ENCODE results near the gene NDUFA12. TPM values are rescaled to one million over a fixed set of nuclear protein-coding genes. Genes with fewer than 3 reads are reported as not detected.
A peak's percentile ranks its signal among the peaks of the same experiment; 100 is the strongest.

NDUFA12 gene
- total RNA-seq, 6 experiments from 2014 or later: 104 to 149 (median 140) TPM

DNA sequence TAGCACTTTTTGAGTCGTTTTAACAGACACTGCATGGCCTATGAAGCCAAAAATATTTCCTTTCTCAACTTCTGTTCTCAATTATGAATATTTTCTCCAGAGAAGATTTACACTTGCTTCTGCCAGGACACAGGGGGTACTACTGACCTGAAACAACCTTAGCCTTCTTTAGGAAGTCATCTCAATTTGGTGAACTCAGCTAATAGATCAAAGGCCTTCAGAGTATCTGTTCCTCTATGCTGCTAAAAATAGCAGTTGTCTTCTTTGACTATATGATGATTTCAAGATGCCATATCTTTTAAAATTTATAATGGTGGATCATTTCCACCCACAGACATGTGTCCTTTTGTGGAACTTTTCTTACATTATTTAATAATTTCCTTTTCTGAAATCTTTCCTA is 14.0 kb upstream of the NDUFA12 start:
- H3K36me3 Mint-ChIP-seq (ENCODE audit: low read depth): peaks cover 11% of the 10 kb centered on the region
- DNase-seq: no peak
- H3K4me1 Mint-ChIP-seq (ENCODE audit: low read depth): no peaks in the 10 kb centered on the region
- TF ChIP-seq CTCF (IDR thresholded peaks at IDR 0.05): no peak
- H3K27me3 Mint-ChIP-seq (ENCODE audit: insufficient read depth): no peaks in the 10 kb centered on the region
- no peaks in the 10 kb centered on the region for H3K9me3 Mint-ChIP-seq
- no peak overlapping the region for H3K27ac Mint-ChIP-seq
- no peak overlapping the region for H3K4me3 Mint-ChIP-seq

- peaks cover 11% of the 10 kb centered on the region for H3K36me3 Mint-ChIP-seq (ENCODE audit: low read depth)
- H3K4me1 Mint-ChIP-seq (ENCODE audit: low read depth): no peaks in the 10 kb centered on the region
- no peaks in the 10 kb centered on the region for H3K27me3 Mint-ChIP-seq (ENCODE audit: insufficient read depth)
- DNase-seq: no peak
- no peak overlapping the region for H3K4me3 Mint-ChIP-seq
- H3K9me3 Mint-ChIP-seq: no peaks in the 10 kb centered on the region
- no peak overlapping the region for H3K27ac Mint-ChIP-seq
- TF ChIP-seq CTCF (IDR thresholded peaks at IDR 0.05): no peak
These were observed 12.6 kb upstream of the NDUFA12 start for GRCh38 chr12:95016120-95016519.

DNA sequence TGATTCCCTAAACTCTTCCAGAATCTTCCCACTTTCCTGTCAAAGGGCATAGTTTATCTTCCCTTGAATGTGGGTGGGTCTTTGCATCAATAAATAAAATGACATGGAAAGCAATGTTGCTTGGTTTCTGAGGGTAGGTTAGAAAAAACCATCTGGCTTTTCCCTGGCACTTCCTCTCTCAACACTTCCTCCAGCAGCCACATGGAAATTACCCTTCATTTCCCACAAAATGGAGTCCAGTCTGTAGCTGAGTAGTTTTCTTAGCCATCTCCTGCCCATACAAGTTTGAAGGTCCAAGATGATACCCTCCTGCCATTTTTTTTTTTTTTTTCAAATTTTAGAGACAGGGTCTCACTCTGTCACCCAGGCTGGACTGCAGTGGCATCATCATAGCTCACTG is 11.1 kb upstream of the NDUFA12 start:
- Mint-ChIP-seq H3K4me3 (no peak overlapping the region), H3K4me1 (ENCODE audit: low read depth) (no peaks in the 10 kb centered on the region), H3K27ac (no peak overlapping the region), H3K27me3 (ENCODE audit: insufficient read depth) (no peaks in the 10 kb centered on the region), H3K36me3 (ENCODE audit: low read depth) (peaks cover 11% of the 10 kb centered on the region), H3K9me3 (no peaks in the 10 kb centered on the region)
- no peak for TF ChIP-seq CTCF (IDR thresholded peaks at IDR 0.05)
- DNase-seq: no peak

GRCh38 chr12:95006206-95006605 is 2.7 kb upstream of the NDUFA12 start:
- Mint-ChIP-seq H3K4me3 (no peak overlapping the region), H3K4me1 (ENCODE audit: low read depth) (peaks cover 14% of the 10 kb centered on the region), H3K36me3 (ENCODE audit: low read depth) (peaks cover 8% of the 10 kb centered on the region; the same call in 1 of the 2 replicates), H3K27ac (no peak overlapping the region), H3K27me3 (ENCODE audit: insufficient read depth) (no peaks in the 10 kb centered on the region; the same call in 1 of the 2 replicates), H3K9me3 (peaks cover 10% of the 10 kb centered on the region; the same call in 1 of the 2 replicates)
- TF ChIP-seq CTCF (IDR thresholded peaks at IDR 0.05): no peak
- DNase-seq: no peak

GRCh38 chr12:95004610-95005009 is 1.1 kb upstream of the NDUFA12 start:
- Mint-ChIP-seq H3K27me3 (ENCODE audit: insufficient read depth) (no peaks in the 10 kb centered on the region; the same call in 1 of the 2 replicates), H3K27ac (peak overlapping the region; percentile 23; the same call in 1 of the 2 replicates), H3K9me3 (peaks cover 10% of the 10 kb centered on the region; the same call in 1 of the 2 replicates), H3K4me3 (peak overlapping the region; percentile 42; the same call in 1 of the 2 replicates), H3K4me1 (ENCODE audit: low read depth) (peaks cover 21% of the 10 kb centered on the region), H3K36me3 (ENCODE audit: low read depth) (peaks cover 13% of the 10 kb centered on the region)
- no peak for TF ChIP-seq CTCF (IDR thresholded peaks at IDR 0.05)
- DNase-seq: no peak

GRCh38 chr12:95003921-95004272 is 400 bp upstream of the NDUFA12 start:
- Mint-ChIP-seq H3K9me3 (peaks cover 10% of the 10 kb centered on the region; the same call in 1 of the 2 replicates), H3K27me3 (ENCODE audit: insufficient read depth) (no peaks in the 10 kb centered on the region; the same call in 1 of the 2 replicates), H3K27ac (peak overlapping the region; percentile 68), H3K4me3 (peak overlapping the region; percentile 95), H3K36me3 (ENCODE audit: low read depth) (peaks cover 20% of the 10 kb centered on the region), H3K4me1 (ENCODE audit: low read depth) (peaks cover 26% of the 10 kb centered on the region)
- TF ChIP-seq CTCF (IDR thresholded peaks at IDR 0.05): no peak
- no peak for DNase-seq
